ENCODE measurements around the gene WDR81. TPM values are rescaled to one million over a fixed set of nuclear protein-coding genes. Genes with fewer than 3 reads are reported as not detected.

Gene WDR81
- total RNA-seq, 1 experiment from 2014 or later: 17.4 TPM

GRCh38 chr17:1709971-1710806, 14.3 kb upstream of the WDR81 start, which contains the start of gene TLCD2:
TSS of gene TLCD2 (minus strand) at chr17:1710377. CDS start at chr17:1710242, 135 bp downstream.
- no TSS peak for BruUV-seq (replicated peaks)
- Mint-ChIP-seq H3K4me3 (ENCODE audit: unreplicated experiment) (peak within 1 kb of the TSS; percentile 68), H3K9me3 (ENCODE audit: unreplicated experiment) (no peaks in the 10 kb centered on the region), H3K4me1 (ENCODE audit: insufficient read depth, unreplicated experiment) (peaks cover 21% of the 10 kb centered on the region), H3K36me3 (ENCODE audit: insufficient read depth, unreplicated experiment) (peaks cover 27% of the 10 kb centered on the region), H3K27me3 (ENCODE audit: insufficient read depth, unreplicated experiment) (no peaks in the 10 kb centered on the region), H3K27ac (ENCODE audit: low read depth, unreplicated experiment) (peak within 1 kb of the TSS; percentile 16)
- no peak for TF ChIP-seq CTCF (IDR thresholded peaks at IDR 0.05; ENCODE audit: unreplicated experiment)
- peak; percentile 67 for DNase-seq (ENCODE audit: unreplicated experiment)
- intact Hi-C loops (cut with micrococcal nuclease): loop anchor here (1.0 to 10.0 kb wide), 2 partner anchors 41 to 135 kb away; no protein-coding TSS in a partner anchor
- POLR2A ChIA-PET: interaction anchor here (0.5 to 2.9 kb wide), 2 partner anchors 26 to 77 kb away, joined by 3 to 23 read pairs; partner anchors contain the start of gene PRPF8
- CTCF ChIA-PET: no interaction called here

- no TSS peak for BruUV-seq (replicated peaks)
- Mint-ChIP-seq H3K27ac (ENCODE audit: low read depth, unreplicated experiment) (peak overlapping the region; percentile 16), H3K4me1 (ENCODE audit: insufficient read depth, unreplicated experiment) (peaks cover 21% of the 10 kb centered on the region), H3K9me3 (ENCODE audit: unreplicated experiment) (no peaks in the 10 kb centered on the region), H3K4me3 (ENCODE audit: unreplicated experiment) (peak overlapping the region; percentile 68), H3K36me3 (ENCODE audit: insufficient read depth, unreplicated experiment) (peaks cover 27% of the 10 kb centered on the region), H3K27me3 (ENCODE audit: insufficient read depth, unreplicated experiment) (no peaks in the 10 kb centered on the region)
- no peak for TF ChIP-seq CTCF (IDR thresholded peaks at IDR 0.05; ENCODE audit: unreplicated experiment)
- DNase-seq (ENCODE audit: unreplicated experiment): no peak
- CTCF ChIA-PET: interaction anchor here (0.6 kb wide), 1 partner anchor 87 kb away, joined by 3 read pairs; no protein-coding TSS in a partner anchor
- POLR2A ChIA-PET: interaction anchor here (0.6 to 2.9 kb wide), 4 partner anchors 27 to 689 kb away, joined by 3 to 23 read pairs (median 3); partner anchors contain the start of gene PRPF8
- intact Hi-C loops (cut with micrococcal nuclease): loop anchor here (1.0 to 10.0 kb wide), 2 partner anchors 42 to 136 kb away; no protein-coding TSS in a partner anchor
Observed at GRCh38 chr17:1710807-1711553, 13.5 kb upstream of the WDR81 start.

- Mint-ChIP-seq H3K36me3 (ENCODE audit: insufficient read depth, unreplicated experiment) (peaks cover 27% of the 10 kb centered on the region), H3K27ac (ENCODE audit: low read depth, unreplicated experiment) (no peak overlapping the region), H3K27me3 (ENCODE audit: insufficient read depth, unreplicated experiment) (no peaks in the 10 kb centered on the region), H3K9me3 (ENCODE audit: unreplicated experiment) (no peaks in the 10 kb centered on the region), H3K4me3 (ENCODE audit: unreplicated experiment) (peak overlapping the region; percentile 68), H3K4me1 (ENCODE audit: insufficient read depth, unreplicated experiment) (peaks cover 21% of the 10 kb centered on the region)
- no TSS peak for BruUV-seq (replicated peaks)
- intact Hi-C loops (cut with micrococcal nuclease): loop anchor here (10.0 kb wide), 1 partner anchor 137 kb away; no protein-coding TSS in a partner anchor
- TF ChIP-seq CTCF (IDR thresholded peaks at IDR 0.05; ENCODE audit: unreplicated experiment): no peak
- no peak for DNase-seq (ENCODE audit: unreplicated experiment)
- POLR2A ChIA-PET: interaction anchor here (0.5 to 1.0 kb wide), 3 partner anchors 59 to 145 kb away, joined by 3 read pairs; no protein-coding TSS in a partner anchor
- CTCF ChIA-PET: no interaction called here
Observed at GRCh38 chr17:1711804-1712203, 12.7 kb upstream of the WDR81 start.
